NCI-H2081 (cell line): ENCODE data around the gene C18orf54.
A peak's percentile ranks its signal among the peaks of the same experiment; 100 is the strongest.
"Not testable (repeated sequence)": the region's sequence is repeated elsewhere in the genome, so short reads cannot be mapped to it uniquely, and the experiment has no call there.

Source experiments
- DNase-seq, 2 experiments: peaks; one replicate each; lab custom pipeline; 2025; lab: John Stamatoyannopoulos, UW

C18orf54 gene

GRCh38 chr18:54357660-54358494, at the start of gene C18orf54, which contains the start of gene STARD6:
Gene C18orf54 (plus strand): TSS chr18:54357906. CDS start chr18:54360573, 2,667 bp downstream.
Gene STARD6 (minus strand): TSS chr18:54357858. CDS start chr18:54354573, 3,285 bp downstream.
- DNase-seq = peak; percentile 68 to 84

GRCh38 chr18:54309564-54309963, 48.1 kb upstream of the C18orf54 start:
- DNase-seq = not testable (repeated sequence)

GRCh38 chr18:54316071-54316820, 41.5 kb upstream of the C18orf54 start:
- no peak for DNase-seq

GRCh38 chr18:54323561-54323960, 34.1 kb upstream of the C18orf54 start:
- DNase-seq = no peak

GRCh38 chr18:54323970-54324369, 33.7 kb upstream of the C18orf54 start:
- DNase-seq = no peak

GRCh38 chr18:54327818-54328217, 29.9 kb upstream of the C18orf54 start:
- DNase-seq = no peak

GRCh38 chr18:54329787-54330186, 27.9 kb upstream of the C18orf54 start:
- DNase-seq = no peak

- no peak for DNase-seq
These were observed 26.7 kb upstream of the C18orf54 start for GRCh38 chr18:54330768-54331548.

GRCh38 chr18:54335638-54336173, 22.0 kb upstream of the C18orf54 start:
- DNase-seq = no peak

GRCh38 chr18:54338230-54338629, 19.5 kb upstream of the C18orf54 start:
- no peak for DNase-seq

- DNase-seq = no peak
These were observed 6.5 kb upstream of the C18orf54 start for GRCh38 chr18:54351186-54351585.

GRCh38 chr18:54357082-54357659, 535 bp upstream of the C18orf54 start:
- peak; percentile 16 to 51 for DNase-seq

GRCh38 chr18:54358495-54359040, 862 bp downstream of the C18orf54 start:
- no peak for DNase-seq

- no peak for DNase-seq
These were observed 1.5 kb downstream of the C18orf54 start for GRCh38 chr18:54359233-54359632.

- DNase-seq = no peak
These were observed 2.7 kb downstream of the C18orf54 start for GRCh38 chr18:54360406-54360805.

- DNase-seq = no peak
These were observed 20.4 kb downstream of the C18orf54 start for GRCh38 chr18:54378057-54378456.

- DNase-seq = no peak
These were observed 23.9 kb downstream of the C18orf54 start for GRCh38 chr18:54381640-54382039.

GRCh38 chr18:54382076-54382475, 24.4 kb downstream of the C18orf54 start:
- DNase-seq = no peak

GRCh38 chr18:54382733-54383252, 25.1 kb downstream of the C18orf54 start:
- no peak for DNase-seq

GRCh38 chr18:54386043-54386442, 28.3 kb downstream of the C18orf54 start:
- no peak for DNase-seq
